IPS-20b (cell line): ENCODE results near the gene CLEC17A.
"Not testable (repeated sequence)": the region's sequence is repeated elsewhere in the genome, so short reads cannot be mapped to it uniquely, and the experiment has no call there.

Source experiments
- H3K27ac ChIP-seq: one replicate; pipeline ENCODE4 v1.5.1; 2013; ENCODE audit warnings: low read length
- H3K27me3 ChIP-seq: 2 replicates; pipeline ENCODE4 v1.6.1; 2013; ENCODE audit warnings: mild to moderate bottlenecking, low read length, inconsistent platforms; ENCODE audit not compliant: insufficient read depth
- H3K36me3 ChIP-seq: 2 replicates; pipeline ENCODE4 v1.6.1; 2013; ENCODE audit warnings: low read depth, mild to moderate bottlenecking, inconsistent platforms, low read length, moderate library complexity; ENCODE audit not compliant: insufficient read depth
- H3K4me1 ChIP-seq: 2 replicates; pipeline ENCODE4 v1.6.1; 2013; ENCODE audit warnings: mild to moderate bottlenecking, control low read depth, inconsistent platforms, low read length, moderate library complexity; ENCODE audit not compliant: insufficient read depth
- H3K4me3 ChIP-seq: 2 replicates; pipeline ENCODE4 v1.5.1; 2013; ENCODE audit warnings: mild to moderate bottlenecking, low read length, inconsistent platforms
- H3K9ac ChIP-seq: 2 replicates; pipeline ENCODE4 v1.6.1; 2013; ENCODE audit warnings: low read depth, mild to moderate bottlenecking, inconsistent platforms, low read length, moderate library complexity
- H3K9me3 ChIP-seq: 2 replicates; pipeline ENCODE4 v1.6.1; 2013; ENCODE audit warnings: mild to moderate bottlenecking, low read depth, low read length, inconsistent platforms; ENCODE audit not compliant: insufficient read depth

CLEC17A gene, protein sequence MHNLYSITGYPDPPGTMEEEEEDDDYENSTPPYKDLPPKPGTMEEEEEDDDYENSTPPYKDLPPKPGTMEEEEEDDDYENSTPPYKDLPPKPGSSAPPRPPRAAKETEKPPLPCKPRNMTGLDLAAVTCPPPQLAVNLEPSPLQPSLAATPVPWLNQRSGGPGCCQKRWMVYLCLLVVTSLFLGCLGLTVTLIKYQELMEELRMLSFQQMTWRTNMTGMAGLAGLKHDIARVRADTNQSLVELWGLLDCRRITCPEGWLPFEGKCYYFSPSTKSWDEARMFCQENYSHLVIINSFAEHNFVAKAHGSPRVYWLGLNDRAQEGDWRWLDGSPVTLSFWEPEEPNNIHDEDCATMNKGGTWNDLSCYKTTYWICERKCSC

DNA sequence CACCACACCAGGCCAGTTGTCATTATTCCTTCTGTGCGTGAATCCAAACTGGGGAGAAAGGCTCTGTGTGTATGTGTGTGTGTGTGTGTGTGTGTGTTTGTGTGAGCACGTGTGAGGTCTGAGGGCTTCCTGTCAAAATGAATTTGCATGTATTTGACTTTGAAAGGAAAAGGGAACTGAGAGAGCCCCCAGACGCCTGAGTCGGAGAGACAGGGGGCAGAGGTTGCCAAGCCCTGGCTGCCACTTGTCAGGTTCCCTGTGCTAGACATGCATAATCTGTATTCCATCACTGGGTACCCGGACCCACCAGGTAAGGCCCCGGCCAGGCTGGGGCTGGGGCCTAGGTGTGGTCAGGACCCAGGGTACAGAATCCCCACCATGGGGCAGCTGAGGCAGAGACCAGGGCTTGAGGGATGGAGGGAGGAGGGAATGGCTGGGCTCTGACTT, at the start of gene CLEC17A:
Gene CLEC17A (plus strand): TSS at position 191 of the 447 bp plus-strand sequence. CDS start 77 bp downstream, at position 268.
- no peak within 1 kb of the TSS for H3K9ac ChIP-seq
- no peaks in the 10 kb centered on the region for H3K36me3 ChIP-seq
- H3K4me1 ChIP-seq = no peaks in the 10 kb centered on the region
- H3K27ac ChIP-seq = no peak within 1 kb of the TSS
- H3K4me3 ChIP-seq = no peak within 1 kb of the TSS
- H3K9me3 ChIP-seq = no peaks in the 10 kb centered on the region
- H3K27me3 ChIP-seq = no peaks in the 10 kb centered on the region

DNA sequence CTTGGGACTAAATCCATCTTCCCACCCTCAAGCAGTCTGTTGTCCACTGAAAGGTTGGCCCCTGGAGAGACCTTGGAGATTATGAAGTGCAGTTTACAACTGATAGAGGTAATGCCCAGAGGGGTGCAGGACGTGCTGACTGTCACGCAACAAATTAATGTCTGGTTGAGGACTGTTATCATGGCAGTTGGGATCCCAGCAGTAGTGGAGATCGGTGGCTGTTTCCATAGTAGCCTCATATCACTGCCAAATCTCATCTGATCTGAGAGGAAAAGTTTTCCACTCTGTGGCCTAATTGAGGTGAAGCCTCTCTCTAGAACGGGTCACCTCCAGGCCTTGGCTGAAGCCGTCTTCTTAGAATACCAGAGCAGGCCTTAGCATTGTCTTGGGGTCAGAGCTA, 49.4 kb upstream of the CLEC17A start:
- no peaks in the 10 kb centered on the region; the same call in 1 of the 2 replicates for H3K4me1 ChIP-seq
- no peak overlapping the region for H3K9ac ChIP-seq
- no peaks in the 10 kb centered on the region for H3K9me3 ChIP-seq
- no peaks in the 10 kb centered on the region for H3K36me3 ChIP-seq
- no peaks in the 10 kb centered on the region for H3K27me3 ChIP-seq
- no peak overlapping the region for H3K27ac ChIP-seq
- no peak overlapping the region for H3K4me3 ChIP-seq

DNA sequence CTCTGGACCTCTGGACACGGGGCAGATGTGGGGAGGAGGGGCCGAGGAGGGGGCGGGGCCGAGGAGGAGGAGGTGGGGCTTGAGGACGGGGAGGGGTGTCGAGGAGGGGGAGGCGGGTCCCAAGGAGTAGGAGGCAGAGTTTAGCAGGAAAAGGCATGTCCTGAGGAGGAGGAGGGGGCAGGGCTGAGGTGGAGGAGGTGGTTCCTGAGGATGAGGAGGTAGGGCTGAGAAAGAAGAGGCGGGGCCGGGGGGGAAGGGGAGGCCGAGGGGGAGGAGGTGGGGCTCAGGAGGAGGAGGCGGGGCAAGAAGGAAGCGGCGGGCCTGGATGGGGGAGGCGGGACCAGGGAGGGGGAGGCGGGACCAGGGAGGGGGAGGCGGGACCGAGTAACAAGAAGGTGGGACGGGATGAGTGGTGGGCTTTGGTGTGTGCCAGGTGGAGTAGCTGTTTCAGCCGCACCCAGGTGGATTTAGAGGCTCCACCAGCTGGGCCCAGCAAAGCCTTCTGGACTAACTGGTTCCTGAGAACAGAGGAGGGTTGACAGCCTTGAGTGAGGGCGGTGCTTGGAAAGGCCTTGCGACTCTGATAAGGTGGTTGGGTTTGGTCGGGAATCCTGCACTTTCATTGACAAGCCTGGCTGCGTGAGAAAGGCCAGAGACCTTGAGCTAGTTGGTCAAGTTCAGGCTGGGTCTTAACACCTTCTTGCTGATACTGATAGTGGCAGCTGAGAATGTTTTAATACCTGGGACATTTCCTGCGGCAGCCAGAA, 45.8 kb upstream of the CLEC17A start:
- peak overlapping the region; percentile 40 for H3K4me3 ChIP-seq
- no peak overlapping the region for H3K27ac ChIP-seq

DNA sequence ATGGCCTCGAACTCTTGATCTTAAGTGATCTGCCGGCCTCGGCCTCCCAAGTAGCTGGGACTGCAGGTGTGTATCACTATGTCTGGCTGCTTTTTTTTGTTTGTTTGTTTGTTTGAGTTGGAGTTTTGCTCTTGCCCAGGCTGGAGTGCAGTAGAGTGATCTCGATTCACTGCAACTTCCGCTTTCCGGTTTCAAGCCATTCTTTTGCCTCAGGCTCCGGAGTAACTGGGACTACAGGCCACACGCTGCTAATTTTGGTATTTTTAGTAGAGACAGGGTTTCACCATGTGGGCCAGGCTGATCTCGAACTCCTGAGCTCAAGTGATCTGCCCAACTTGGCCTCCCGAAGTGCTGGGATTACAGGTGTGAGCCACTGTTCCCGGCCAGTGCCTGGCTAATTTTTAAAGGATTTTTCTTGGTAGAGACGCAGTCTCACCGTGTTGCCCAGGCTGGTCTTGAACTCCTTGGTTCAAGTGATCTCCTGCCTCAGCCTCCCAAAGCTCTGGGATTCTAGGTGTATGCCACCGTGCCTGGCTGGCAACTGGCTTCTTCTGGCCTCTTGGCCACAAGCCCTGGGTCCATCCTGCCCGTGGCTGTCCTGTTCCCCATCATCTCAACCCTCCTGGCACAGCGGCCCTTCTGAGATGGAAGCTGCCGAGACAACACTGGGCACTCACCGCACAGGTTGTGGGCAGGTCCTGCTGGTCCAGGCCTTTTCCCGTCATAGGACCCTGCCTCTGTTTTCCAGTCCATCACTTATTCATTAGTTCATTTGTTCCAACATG, 42.0 kb upstream of the CLEC17A start:
- no peaks in the 10 kb centered on the region for H3K27me3 ChIP-seq
- H3K4me1 ChIP-seq = no peaks in the 10 kb centered on the region; the same call in 1 of the 2 replicates
- no peak overlapping the region for H3K9ac ChIP-seq
- H3K36me3 ChIP-seq = no peaks in the 10 kb centered on the region
- no peak overlapping the region for H3K27ac ChIP-seq
- H3K4me3 ChIP-seq = no peak overlapping the region
- H3K9me3 ChIP-seq = no peaks in the 10 kb centered on the region

More for the DNA sequence above, 45.8 kb upstream of the CLEC17A start:
- no peaks in the 10 kb centered on the region; the same call in 1 of the 2 replicates for H3K4me1 ChIP-seq
- H3K27me3 ChIP-seq = no peaks in the 10 kb centered on the region
- H3K9me3 ChIP-seq = no peaks in the 10 kb centered on the region
- no peaks in the 10 kb centered on the region for H3K36me3 ChIP-seq
- H3K9ac ChIP-seq = no peak overlapping the region

DNA sequence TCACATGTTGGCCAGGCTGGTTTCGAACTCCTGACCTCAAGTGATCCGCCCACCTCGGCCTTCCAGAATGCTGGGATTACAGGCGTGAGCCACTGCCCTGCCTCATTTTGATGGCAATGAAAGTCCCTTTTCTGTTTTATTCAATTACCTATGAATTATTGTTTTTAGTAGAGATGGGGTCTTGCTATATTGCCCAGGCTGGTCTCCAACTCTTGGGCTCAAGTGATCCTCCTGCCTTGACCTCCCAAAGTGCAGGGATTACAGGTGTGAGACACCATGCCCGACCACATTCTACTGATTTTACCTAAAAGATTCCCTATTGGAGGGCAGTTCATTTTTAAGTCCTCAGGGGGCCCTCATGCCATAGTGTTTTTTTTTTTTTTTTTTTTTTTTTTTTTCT, 40.9 kb upstream of the CLEC17A start:
- H3K9me3 ChIP-seq, H3K36me3 ChIP-seq, H3K27me3 ChIP-seq, H3K4me1 ChIP-seq, H3K9ac ChIP-seq, H3K27ac ChIP-seq, H3K4me3 ChIP-seq: not testable (repeated sequence)

DNA sequence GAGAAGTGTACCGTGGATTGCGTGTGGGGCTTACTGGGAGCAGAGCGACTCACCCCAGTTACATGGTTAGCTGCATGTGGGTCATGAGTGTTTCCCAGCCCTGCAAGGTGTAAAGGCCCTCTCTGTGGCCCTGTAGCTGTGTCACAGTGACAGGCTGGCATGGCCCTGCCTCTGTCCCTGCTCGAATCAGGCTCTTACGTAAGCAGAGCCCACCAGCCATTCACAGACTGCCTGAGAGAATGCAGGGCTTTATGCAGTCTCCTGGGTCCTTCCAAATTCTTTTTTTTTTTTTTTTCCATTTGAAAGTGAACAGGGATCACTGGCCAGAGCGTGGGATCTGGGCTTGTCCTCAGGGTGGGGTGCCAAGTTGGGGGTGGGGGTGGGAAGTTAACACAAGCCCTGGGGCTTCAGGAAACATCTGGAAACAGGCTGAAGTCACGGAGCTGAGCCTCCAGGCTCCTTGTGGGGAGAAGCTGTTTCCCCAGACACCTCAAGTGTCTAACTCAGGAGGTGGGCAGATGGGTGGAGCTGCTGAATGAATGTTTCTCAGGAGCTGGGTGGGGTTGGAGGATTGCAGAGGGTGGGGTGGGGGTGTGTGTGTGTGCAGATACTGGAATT, 40.1 kb upstream of the CLEC17A start:
- H3K27ac ChIP-seq = no peak overlapping the region
- H3K9me3 ChIP-seq = no peaks in the 10 kb centered on the region
- no peaks in the 10 kb centered on the region for H3K36me3 ChIP-seq
- H3K4me1 ChIP-seq = no peaks in the 10 kb centered on the region
- H3K4me3 ChIP-seq = no peak overlapping the region
- H3K27me3 ChIP-seq = no peaks in the 10 kb centered on the region
- no peak overlapping the region; the same call in 1 of the 2 replicates for H3K9ac ChIP-seq

DNA sequence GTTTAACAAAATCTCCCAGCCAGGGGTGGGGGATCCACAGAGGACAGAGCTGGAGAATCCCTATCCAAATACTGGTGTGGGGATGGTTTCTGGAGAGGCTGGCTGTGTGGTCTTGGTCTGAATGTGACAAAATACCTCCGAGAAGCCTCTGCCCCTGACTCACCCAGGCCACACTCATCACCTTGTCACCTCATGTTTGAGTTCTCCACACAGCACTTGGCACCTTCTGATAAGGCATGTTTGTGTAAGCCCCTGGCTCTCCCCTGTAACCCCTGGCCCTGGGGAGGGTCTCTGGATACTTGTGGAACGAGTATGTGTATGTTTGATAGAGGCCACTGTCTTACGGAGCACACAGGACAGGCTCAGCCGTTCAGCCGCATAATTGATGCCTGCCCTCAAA, 38.8 kb upstream of the CLEC17A start:
- Histone ChIP-seq H3K27ac (no peak overlapping the region), H3K36me3 (no peaks in the 10 kb centered on the region), H3K27me3 (no peaks in the 10 kb centered on the region), H3K4me3 (no peak overlapping the region), H3K4me1 (no peaks in the 10 kb centered on the region), H3K9me3 (no peaks in the 10 kb centered on the region), H3K9ac (no peak overlapping the region)

DNA sequence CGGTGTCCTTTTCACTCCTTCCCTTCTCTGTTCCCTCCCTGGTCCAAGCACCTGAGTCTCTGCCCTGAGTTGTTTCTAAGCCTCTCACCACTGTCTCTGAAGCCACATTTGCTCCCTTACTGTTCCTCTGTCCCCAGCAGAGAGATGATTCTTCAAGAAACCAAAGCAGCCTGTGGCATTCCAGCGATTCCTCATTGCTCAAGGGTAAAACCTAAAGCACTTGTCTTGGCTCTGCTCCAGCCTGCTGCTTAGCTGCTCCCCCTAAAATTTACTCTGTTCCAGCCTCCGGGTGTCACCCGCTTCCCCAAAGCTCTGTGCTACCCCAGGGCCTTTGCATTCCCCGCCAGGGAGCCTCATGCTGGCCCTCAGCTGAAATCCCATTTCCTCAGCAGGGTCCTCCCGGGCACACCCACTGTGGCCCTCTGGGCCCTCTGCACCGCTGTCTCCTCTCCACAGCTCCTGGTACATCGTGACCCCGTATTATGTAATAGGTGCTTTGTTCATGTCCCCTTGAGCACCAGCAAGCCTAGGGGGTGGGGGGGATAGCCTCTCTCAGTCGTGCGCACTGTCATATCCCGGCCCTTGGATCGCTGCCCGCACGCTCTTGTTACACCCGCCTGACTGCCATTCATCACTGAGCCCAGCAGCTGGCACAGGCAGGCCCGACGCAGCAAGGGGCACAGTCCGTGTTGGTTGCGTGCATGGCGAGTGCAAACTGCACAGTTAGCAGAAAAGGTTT, 37.7 kb upstream of the CLEC17A start:
- Histone ChIP-seq H3K36me3 (no peaks in the 10 kb centered on the region), H3K4me3 (no peak overlapping the region), H3K27ac (no peak overlapping the region), H3K4me1 (no peaks in the 10 kb centered on the region), H3K9ac (no peak overlapping the region), H3K9me3 (no peaks in the 10 kb centered on the region), H3K27me3 (no peaks in the 10 kb centered on the region)

DNA sequence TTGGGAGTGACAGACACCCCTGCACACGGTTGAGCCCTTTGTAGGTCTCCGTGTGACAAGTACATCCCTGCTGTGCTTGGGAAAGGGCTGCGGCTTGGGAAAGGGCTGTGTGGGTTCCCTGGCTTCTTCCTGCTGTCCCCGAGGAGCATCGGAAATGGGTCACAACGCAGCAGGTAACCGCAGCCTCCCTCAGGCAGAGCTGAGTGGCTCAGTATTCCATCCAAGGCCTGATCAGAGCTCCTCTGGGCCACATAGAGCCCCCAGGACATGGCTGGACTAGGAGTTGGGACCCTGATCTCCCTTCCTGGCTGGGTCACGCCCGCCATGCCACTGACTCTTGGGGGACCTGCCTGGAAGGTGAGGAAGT, 37.2 kb upstream of the CLEC17A start:
- H3K9ac ChIP-seq = no peak overlapping the region
- no peaks in the 10 kb centered on the region for H3K27me3 ChIP-seq
- H3K9me3 ChIP-seq = no peaks in the 10 kb centered on the region
- no peaks in the 10 kb centered on the region for H3K36me3 ChIP-seq
- H3K4me3 ChIP-seq = no peak overlapping the region
- H3K4me1 ChIP-seq = no peaks in the 10 kb centered on the region
- no peak overlapping the region for H3K27ac ChIP-seq

DNA sequence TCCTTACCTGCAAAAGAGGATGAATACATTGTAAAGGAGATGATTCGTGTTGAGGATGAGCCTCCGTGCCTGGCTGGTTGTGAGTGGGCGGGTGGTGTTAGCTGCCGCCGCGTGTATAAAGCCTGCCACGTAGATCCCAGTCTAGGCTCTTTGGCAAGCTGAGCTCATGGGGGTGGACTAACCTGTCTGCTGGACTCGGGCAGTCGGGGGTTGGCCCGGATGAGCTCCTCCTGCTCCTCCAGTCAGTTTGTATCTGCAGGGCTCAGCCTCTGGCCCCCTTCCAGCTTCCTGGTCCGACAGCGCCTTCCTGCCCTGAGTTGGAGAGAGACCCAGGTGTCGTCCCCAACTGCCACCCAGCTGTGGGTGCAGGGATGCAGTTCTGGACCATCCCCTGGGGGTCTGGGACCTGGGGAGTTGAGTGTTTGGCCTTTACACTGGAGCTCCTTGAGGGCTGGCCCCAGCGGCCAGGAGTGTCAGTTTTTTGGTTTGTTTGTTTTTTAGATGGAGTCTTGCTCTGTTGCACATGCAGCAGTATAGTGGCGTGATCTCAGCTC, 32.6 kb upstream of the CLEC17A start:
- Histone ChIP-seq H3K36me3 (no peaks in the 10 kb centered on the region), H3K4me3 (no peak overlapping the region), H3K4me1 (no peaks in the 10 kb centered on the region), H3K9ac (no peak overlapping the region), H3K27me3 (no peaks in the 10 kb centered on the region), H3K9me3 (no peaks in the 10 kb centered on the region), H3K27ac (no peak overlapping the region)
